ENCODE data around the gene FASLG.

- no peak for TF ChIP-seq CTCF (IDR thresholded peaks at IDR 0.05)
- TF ChIP-seq POLR2AphosphoS5 (IDR thresholded peaks at IDR 0.05), result no peak
Measured at GRCh38 chr1:172646653-172647052, 12.2 kb upstream of the FASLG start.
